ENCODE data around the gene CD55. TPM values are rescaled to one million over a fixed set of nuclear protein-coding genes. Genes with fewer than 3 reads are reported as not detected.

The CD55 gene
- total and polyA plus RNA-seq, 2 of the 8 experiments (the other 6 are each of a cell fraction or from before 2014, with no cell fraction given): 20.1 to 22.8 TPM

DNA sequence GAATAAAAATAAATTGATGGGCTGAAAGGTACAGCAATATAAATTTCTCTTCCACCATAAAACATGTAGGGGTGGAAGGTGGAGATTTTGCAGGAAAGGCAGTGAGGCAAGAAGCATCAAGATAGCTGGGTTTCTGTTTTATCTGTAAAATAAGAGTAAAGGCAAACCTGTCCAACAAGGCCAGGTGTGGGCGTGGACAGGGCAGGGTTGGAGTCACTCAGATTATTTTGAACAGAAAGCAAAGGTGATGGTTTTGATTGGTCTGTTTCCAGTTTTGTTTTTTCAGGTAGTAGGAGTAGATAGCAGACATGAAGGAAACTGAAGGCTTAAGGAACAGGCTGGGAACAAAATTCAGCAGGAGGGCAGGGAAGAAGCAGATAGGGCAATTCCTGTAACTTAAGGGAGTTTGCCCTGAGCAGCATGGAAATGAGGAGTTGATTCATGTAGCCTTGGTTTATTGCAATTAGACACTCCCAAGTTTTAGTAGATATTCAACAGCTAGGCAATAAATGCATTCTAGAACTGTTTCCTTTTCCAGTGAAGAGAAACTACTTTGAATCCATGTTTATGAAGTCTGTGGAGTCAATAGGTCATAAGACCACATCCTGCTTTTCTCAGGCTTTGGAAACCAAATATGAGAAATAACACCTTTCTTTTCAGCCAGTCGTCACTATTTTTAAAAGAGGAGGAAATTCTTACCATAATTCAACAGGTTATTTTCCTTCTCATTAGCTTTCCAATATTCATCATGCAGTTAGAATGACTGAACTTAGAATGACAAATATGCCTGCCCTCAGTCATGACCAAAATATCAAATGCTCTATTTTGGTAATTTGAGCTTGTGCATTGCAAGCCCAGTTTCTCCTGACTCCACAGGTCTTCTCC is 38.7 kb upstream of the CD55 start:
- Histone ChIP-seq H2BK12ac (ENCODE audit: low read depth, low read length) (no peak overlapping the region), H2BK5ac (ENCODE audit: low read depth, low read length) (no peak overlapping the region), H2BK120ac (replicated peaks; ENCODE audit: low read depth, low read length) (no peak overlapping the region), H3K23ac (ENCODE audit: insufficient read length) (no peak overlapping the region), H3K23me2 (ENCODE audit: low read depth, low read length) (no peaks in the 10 kb centered on the region), H3K4ac (replicated peaks; ENCODE audit: insufficient read length, low read depth, low read length) (no peak overlapping the region), H3K56ac (replicated peaks; ENCODE audit: insufficient read length, low read depth, low read length) (no peak overlapping the region), H4K91ac (replicated peaks; ENCODE audit: insufficient read length, low read length) (no peak overlapping the region), H4K20me1 (replicated peaks in 1 of 2; ENCODE audit: control insufficient read depth in 1 of 2, insufficient read depth in 2 of 2, low read length in 2 of 2) (no peaks in the 10 kb centered on the region), H4K8ac (ENCODE audit: extremely low read depth, insufficient read depth, low read length) (no peak overlapping the region), H3K27me3 (replicated peaks in 1 of 4; ENCODE audit: control insufficient read depth in 3 of 4, extremely low read depth in 1 of 4, insufficient read depth in 3 of 4, low read length in 3 of 4) (no peaks in the 10 kb centered on the region), H3K4me2 (ENCODE audit: insufficient read depth in 1 of 2, low read depth in 2 of 2, low read length in 2 of 2) (no peak overlapping the region), H3K4me1 (replicated peaks in 1 of 4; ENCODE audit: control insufficient read depth in 3 of 4, insufficient read depth in 4 of 4, low read length in 3 of 4) (no peaks in the 10 kb centered on the region), H3K27ac (ENCODE audit: low read depth, low read length) (no peak overlapping the region), H3K79me1 (ENCODE audit: low read depth, low read length) (no peaks in the 10 kb centered on the region), H4K5ac (ENCODE audit: insufficient read length, low read depth, low read length) (no peak overlapping the region), H3K9ac (replicated peaks in 1 of 4; ENCODE audit: extremely low read depth in 1 of 4, low read depth in 3 of 4, low read length in 3 of 4) (no peak overlapping the region), H2AK5ac (ENCODE audit: low read depth, low read length) (no peak overlapping the region), H3K9me3 (ENCODE audit: insufficient read depth in 2 of 2, low read depth in 1 of 2, low read length in 1 of 2) (no peaks in the 10 kb centered on the region), H2AFZ (ENCODE audit: low read length) (0 out of 2 replicates have a peak overlapping the region, but pooled peaks have one; percentile 8), H2BK15ac (ENCODE audit: low read length) (no peak overlapping the region), H3K18ac (ENCODE audit: extremely low read depth, low read length) (no peak overlapping the region), H3K14ac (ENCODE audit: insufficient read length) (no peak overlapping the region), H3K36me3 (ENCODE audit: control insufficient read depth in 2 of 4, insufficient read depth in 4 of 4, low read length in 3 of 4) (no peaks in the 10 kb centered on the region), H2BK20ac (ENCODE audit: low read length) (no peak overlapping the region), H3K79me2 (ENCODE audit: control insufficient read depth in 1 of 2, insufficient read depth in 2 of 2, low read length in 2 of 2) (no peaks in the 10 kb centered on the region), H3K4me3 (ENCODE audit: extremely low read depth in 1 of 4, insufficient read depth in 2 of 4, low read depth in 3 of 4, low read length in 4 of 4) (no peak overlapping the region)
- ChIA-PET CTCF (ENCODE audit: partially characterized antibody) (interaction anchor here (0.7 kb wide), 1 partner anchor 23 kb away, joined by 4 read pairs; no protein-coding TSS in a partner anchor), POLR2A (ENCODE audit: partially characterized antibody) (no interaction called here)
- no peak for DNase-seq (ENCODE audit: low read depth in 1 of 2, low spot score in 2 of 2)
- 90% methylated on average over 2 of the region's 2 CpGs; no CpG with 5 or more reads in 1 of the 2 experiments for WGBS, 2 experiments (ENCODE audit: extremely low coverage in 1 of 2, insufficient coverage in 1 of 2, insufficient read length in 1 of 2, insufficient replicate concordance in 2 of 2, low coverage in 1 of 2, low lambda C conversion rate in 2 of 2, missing lambda C conversion rate in 1 of 2)
- FAIRE-seq: no peak
- no peak for TF ChIP-seq TBP (IDR thresholded peaks at IDR 0.05; ENCODE audit: low read depth, low read length)
- no peak for TF ChIP-seq MAFK (IDR thresholded peaks at IDR 0.05; ENCODE audit: low read depth, low read length)
- TF ChIP-seq RAD21 (IDR thresholded peaks at IDR 0.05 in 1 of 2, conservative IDR thresholded peaks at IDR 0.05 in 1 of 2; ENCODE audit: low read depth in 2 of 2, low read length in 2 of 2): no peak
- no peak for TF ChIP-seq PHF8 (conservative IDR thresholded peaks at IDR 0.05; ENCODE audit: low read depth, low read length)
- no peak for TF ChIP-seq JUND (IDR thresholded peaks at IDR 0.05; ENCODE audit: low read length)
- no peak for TF ChIP-seq SP2 (IDR thresholded peaks at IDR 0.05; ENCODE audit: low read length)
- TF ChIP-seq ZNF274 (IDR thresholded peaks at IDR 0.05; ENCODE audit: borderline replicate concordance, extremely low read depth, low read length): no peak
- no peak for TF ChIP-seq POLR2A (IDR thresholded peaks at IDR 0.05; ENCODE audit: control extremely low read depth in 1 of 2, low read depth in 2 of 2, low read length in 2 of 2)
- TF ChIP-seq NRF1 (IDR thresholded peaks at IDR 0.05; ENCODE audit: low read depth, low read length): no peak
- TF ChIP-seq FOSL1 (IDR thresholded peaks at IDR 0.05; ENCODE audit: insufficient read depth, low read depth, low read length): no peak
- TF ChIP-seq BRCA1 (IDR thresholded peaks at IDR 0.05; ENCODE audit: low read depth, low read length): no peak
- no peak for TF ChIP-seq CBX5 (IDR thresholded peaks at IDR 0.05; ENCODE audit: low read depth, low read length)
- TF ChIP-seq POU5F1 (IDR thresholded peaks at IDR 0.05; ENCODE audit: low read depth, low read length): no peak
- TF ChIP-seq TEAD4 (IDR thresholded peaks at IDR 0.05; ENCODE audit: low read depth, low read length): no peak
